Colonic mucosa (tissue), 4 donors: Measurements from ENCODE around the gene MKLN1. TPM values are rescaled to one million over a fixed set of nuclear protein-coding genes. Genes with fewer than 3 reads are reported as not detected.

Experiments
- DNase-seq: peaks from one replicate; pipeline ENCODE4 v3.0.0-alpha.2; 2020
- H3K27ac ChIP-seq: fragments of 200-600 bp; one replicate; pipeline ENCODE4 v1.8.0; 2021
- H3K27me3 ChIP-seq: fragments of 200-600 bp; one replicate; pipeline ENCODE4 v1.8.0; 2021
- H3K36me3 ChIP-seq: fragments of 200-600 bp; one replicate; pipeline ENCODE4 v1.8.0; 2021
- H3K4me1 ChIP-seq: fragments of 200-600 bp; one replicate; pipeline ENCODE4 v1.8.0; 2021; ENCODE audit warnings: mild to moderate bottlenecking
- H3K4me3 ChIP-seq: fragments of 200-600 bp; one replicate; pipeline ENCODE4 v1.8.0; 2021
- H3K9ac ChIP-seq, 2 donors: one replicate each; pipeline ENCODE4 v1.7.0; 2013; ENCODE audit warnings: control low read depth in 2 of 2, low read depth in 2 of 2, low read length in 2 of 2
- H3K9me3 ChIP-seq: fragments of 200-600 bp; one replicate; pipeline ENCODE4 v1.8.0; 2021
- intact Hi-C: fragments of 100-400 bp; cut with DNase I; formaldehyde crosslinking; loops from one replicate; pipeline ENCODE4 v1.14.1; 2022
- total RNA-seq, 2 donors: library from RNA; stranded (reverse); fragmentation: NEBNext Ultra II Directional in 1 of 2; extraction: Animal tissue kit (Norgen Biotek cat#: 25700) in 1 of 2; gene quantifications; one replicate each; pipeline ENCODE4 v1.2.1, GENCODE V29; 2021
- TF ChIP-seq, protein P1 (sequence below): fragments of 200-600 bp; IDR thresholded peaks from one replicate; pipeline ENCODE4 v1.8.0; 2022; ENCODE audit warnings: antibody characterized with exemption, mild to moderate bottlenecking
- donor health status: healthy.
- donor health status: DM: no; HTN: no; CAD: no.
- donor health status: DM: no; HTN: no; CAD: no.

Gene MKLN1
- total RNA-seq, 2 donors from 2014 or later = 35.1 to 48.7 TPM

DNA sequence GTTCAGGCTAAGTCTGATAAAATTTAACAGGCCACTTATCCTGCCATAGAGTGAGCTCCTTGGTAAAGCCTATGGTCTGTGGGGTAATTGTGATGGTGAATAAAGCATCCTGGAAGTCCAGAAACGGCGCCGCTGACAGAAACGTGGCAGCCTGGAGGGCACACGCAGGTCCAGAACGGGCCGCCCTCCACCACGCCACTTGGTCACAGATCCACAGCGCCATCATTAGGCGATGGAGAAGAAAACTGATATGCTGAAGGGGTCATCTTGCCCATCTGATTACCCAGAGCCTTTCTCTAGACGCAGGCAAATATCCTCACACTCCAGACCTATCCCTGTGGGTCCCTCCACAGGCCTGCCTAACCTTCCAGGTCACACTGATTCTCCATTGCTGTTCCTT, 190.9 kb downstream of the MKLN1 start:
- no peak for DNase-seq
- no peaks in the 10 kb centered on the region for H3K9me3 ChIP-seq
- H3K27me3 ChIP-seq = no peaks in the 10 kb centered on the region
- H3K9ac ChIP-seq = no peak overlapping the region
- H3K4me1 ChIP-seq = no peaks in the 10 kb centered on the region
- H3K27ac ChIP-seq = no peak overlapping the region
- TF ChIP-seq, protein P1, sequence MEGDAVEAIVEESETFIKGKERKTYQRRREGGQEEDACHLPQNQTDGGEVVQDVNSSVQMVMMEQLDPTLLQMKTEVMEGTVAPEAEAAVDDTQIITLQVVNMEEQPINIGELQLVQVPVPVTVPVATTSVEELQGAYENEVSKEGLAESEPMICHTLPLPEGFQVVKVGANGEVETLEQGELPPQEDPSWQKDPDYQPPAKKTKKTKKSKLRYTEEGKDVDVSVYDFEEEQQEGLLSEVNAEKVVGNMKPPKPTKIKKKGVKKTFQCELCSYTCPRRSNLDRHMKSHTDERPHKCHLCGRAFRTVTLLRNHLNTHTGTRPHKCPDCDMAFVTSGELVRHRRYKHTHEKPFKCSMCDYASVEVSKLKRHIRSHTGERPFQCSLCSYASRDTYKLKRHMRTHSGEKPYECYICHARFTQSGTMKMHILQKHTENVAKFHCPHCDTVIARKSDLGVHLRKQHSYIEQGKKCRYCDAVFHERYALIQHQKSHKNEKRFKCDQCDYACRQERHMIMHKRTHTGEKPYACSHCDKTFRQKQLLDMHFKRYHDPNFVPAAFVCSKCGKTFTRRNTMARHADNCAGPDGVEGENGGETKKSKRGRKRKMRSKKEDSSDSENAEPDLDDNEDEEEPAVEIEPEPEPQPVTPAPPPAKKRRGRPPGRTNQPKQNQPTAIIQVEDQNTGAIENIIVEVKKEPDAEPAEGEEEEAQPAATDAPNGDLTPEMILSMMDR = no peak
- H3K36me3 ChIP-seq = no peaks in the 10 kb centered on the region
- H3K4me3 ChIP-seq = no peak overlapping the region
- intact Hi-C loops = no loop called here

DNA sequence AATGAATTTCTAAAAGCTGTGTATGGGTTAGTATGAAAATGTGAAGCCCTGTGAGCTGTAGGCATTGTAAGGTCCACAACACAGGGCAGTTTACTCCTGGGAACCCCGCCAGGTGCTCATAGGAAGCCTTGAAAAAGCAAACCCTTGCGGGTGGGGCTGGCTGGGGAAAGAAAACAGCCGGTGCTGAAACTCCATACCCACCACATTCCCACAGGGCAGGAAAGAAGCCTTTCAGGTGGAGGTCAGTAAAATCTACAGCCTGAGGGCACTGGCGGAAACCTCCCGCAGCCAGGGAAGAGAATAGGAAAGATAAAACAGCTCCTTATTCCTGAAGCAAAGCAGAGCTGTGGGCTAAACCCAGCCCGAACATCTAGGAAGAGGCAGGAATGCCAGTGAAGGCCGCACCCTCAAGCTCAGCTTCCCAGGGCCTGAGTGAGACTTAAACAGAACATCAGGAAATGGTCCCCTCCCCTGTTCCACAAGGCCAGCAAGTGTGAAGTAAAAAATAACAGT, 194.0 kb downstream of the MKLN1 start:
- Histone ChIP-seq H3K36me3 (no peaks in the 10 kb centered on the region), H3K4me3 (no peak overlapping the region), H3K27ac (peak overlapping the region; percentile 62), H3K27me3 (no peaks in the 10 kb centered on the region), H3K9ac (peak overlapping the region in 1 of 2 donors; percentile 28), H3K4me1 (no peaks in the 10 kb centered on the region), H3K9me3 (no peaks in the 10 kb centered on the region)
- TF ChIP-seq, protein P1 = no peak
- intact Hi-C loops = no loop called here
- DNase-seq = peak; percentile 81

DNA sequence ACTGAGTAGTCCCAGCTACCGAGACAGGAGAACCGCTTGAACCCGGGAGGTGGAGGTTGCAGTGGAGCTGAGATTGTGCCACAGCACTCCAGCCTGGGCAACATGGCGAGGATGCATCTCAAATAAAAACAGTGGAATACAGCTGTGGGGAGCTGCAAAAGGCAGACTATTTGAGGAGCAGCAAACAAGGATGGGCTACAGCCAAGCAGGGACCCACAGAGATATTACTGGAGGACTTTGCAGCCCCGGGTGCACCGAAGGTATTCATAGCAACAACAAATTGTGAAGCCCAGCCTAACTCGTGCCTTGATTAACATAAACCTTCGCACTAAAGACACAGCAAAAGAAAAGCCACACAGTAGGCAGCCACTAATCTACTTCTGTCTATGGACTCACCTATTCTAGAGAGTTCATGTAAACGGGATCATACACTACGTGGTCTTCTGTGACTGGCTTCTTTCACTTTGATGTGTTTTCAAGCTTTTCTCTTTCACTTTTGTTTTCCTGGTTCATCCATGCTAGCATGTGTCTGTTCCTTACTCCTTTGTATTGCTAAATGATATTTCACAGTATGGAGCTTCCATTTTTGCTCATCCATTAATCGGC, 194.8 kb downstream of the MKLN1 start:
- DNase-seq = no peak
- no peaks in the 10 kb centered on the region for H3K27me3 ChIP-seq
- H3K4me3 ChIP-seq = no peak overlapping the region

DNA sequence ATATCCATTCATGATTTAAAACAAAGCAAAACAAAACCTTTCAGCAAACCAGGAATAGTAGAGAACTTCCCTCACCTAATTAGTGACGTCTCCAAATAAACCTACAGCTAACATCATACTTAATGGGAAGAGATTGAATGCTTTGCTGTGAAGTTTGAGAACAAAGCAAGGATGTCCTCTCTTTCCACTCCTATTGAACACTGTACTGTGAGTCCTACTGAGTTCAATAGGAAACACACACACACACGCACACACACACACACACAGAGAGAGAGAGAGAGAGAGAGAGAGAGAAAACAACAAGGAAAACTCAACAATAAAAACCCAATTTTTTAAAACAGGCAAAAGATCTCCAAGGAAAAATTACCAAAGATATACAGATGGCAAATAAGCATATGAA, 196.4 kb downstream of the MKLN1 start:
- no peak for DNase-seq
- no peaks in the 10 kb centered on the region for H3K9me3 ChIP-seq
- TF ChIP-seq, protein P1 = no peak
- no peak overlapping the region for H3K4me3 ChIP-seq
- H3K36me3 ChIP-seq = no peaks in the 10 kb centered on the region
- intact Hi-C loops = no loop called here
- no peak overlapping the region for H3K27ac ChIP-seq
- H3K9ac ChIP-seq = no peak overlapping the region
- H3K27me3 ChIP-seq = no peaks in the 10 kb centered on the region
- no peaks in the 10 kb centered on the region for H3K4me1 ChIP-seq

More for the DNA sequence above, 194.8 kb downstream of the MKLN1 start:
- Histone ChIP-seq H3K9ac (no peak overlapping the region), H3K9me3 (no peaks in the 10 kb centered on the region), H3K27ac (peak overlapping the region; percentile 62), H3K4me1 (no peaks in the 10 kb centered on the region), H3K36me3 (no peaks in the 10 kb centered on the region)
- intact Hi-C loops = no loop called here
- TF ChIP-seq, protein P1 = no peak

DNA sequence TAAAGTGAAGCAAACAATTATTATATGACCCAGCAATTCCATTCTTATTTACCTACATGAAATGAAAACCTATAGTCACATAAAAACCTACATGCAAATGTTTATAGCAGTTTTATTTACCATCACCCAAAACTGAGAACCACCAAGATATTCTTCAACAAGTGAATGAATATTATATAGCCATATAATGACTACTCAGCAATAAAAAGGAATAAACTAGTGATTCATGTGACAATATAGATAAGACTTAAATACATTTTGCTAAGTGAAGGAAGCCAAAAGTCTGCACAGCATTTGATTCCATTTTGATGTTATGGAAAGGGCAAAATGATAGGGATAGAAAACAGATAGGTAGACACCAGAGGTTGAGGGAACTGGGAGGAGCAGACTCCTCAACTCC, 197.0 kb downstream of the MKLN1 start:
- Histone ChIP-seq H3K4me3 (no peak overlapping the region), H3K27me3 (no peaks in the 10 kb centered on the region), H3K4me1 (no peaks in the 10 kb centered on the region), H3K27ac (no peak overlapping the region), H3K9ac (no peak overlapping the region), H3K9me3 (no peaks in the 10 kb centered on the region), H3K36me3 (no peaks in the 10 kb centered on the region)
- intact Hi-C loops = no loop called here
- TF ChIP-seq, protein P1 = no peak
- no peak for DNase-seq
